ENCODE data around the gene ATP2A3. TPM values are rescaled to one million over a fixed set of nuclear protein-coding genes. Genes with fewer than 3 reads are reported as not detected.
A peak's percentile ranks its signal among the peaks of the same experiment; 100 is the strongest.

ATP2A3 gene
- total and polyA plus RNA-seq, 2 donors (not counting 1 experiment from before 2014, with no cell fraction given) = 0.25 to 12.4 TPM

DNA sequence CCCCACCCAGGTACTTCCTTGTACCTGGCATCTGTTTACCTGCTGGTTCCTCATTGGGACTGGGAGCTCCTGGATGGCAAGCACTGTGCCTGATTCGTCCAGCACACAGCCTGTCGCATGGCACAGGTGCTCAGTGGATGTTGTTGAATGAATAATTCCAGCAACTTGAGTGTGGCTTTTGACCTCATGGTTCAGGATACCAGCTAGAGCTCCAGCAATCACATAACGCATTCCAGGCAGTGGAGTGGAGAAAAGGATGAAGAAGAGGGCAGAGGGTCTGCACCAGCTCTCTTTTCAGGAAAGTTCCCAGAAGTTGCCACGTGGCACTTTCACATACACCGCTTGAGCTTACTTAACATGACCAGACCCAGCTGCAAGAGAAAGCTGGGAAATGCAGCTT is 70.0 kb downstream of the ATP2A3 start:
- Histone ChIP-seq H3K27me3 (ENCODE audit: control insufficient read depth, insufficient read depth, low read length) (no peaks in the 10 kb centered on the region), H3K9me3 (ENCODE audit: control insufficient read depth, insufficient read depth, low read depth, low read length) (no peaks in the 10 kb centered on the region), H3K4me3 (replicated peaks in 1 of 4; ENCODE audit: control extremely low read depth in 1 of 4, insufficient read depth in 1 of 4, low read depth in 3 of 4, low read length in 4 of 4) (no peak overlapping the region), H3K27ac (ENCODE audit: insufficient read depth, low read length) (no peak overlapping the region), H2AFZ (ENCODE audit: low read length) (no peak overlapping the region), H4K20me1 (ENCODE audit: control insufficient read depth, extremely low read depth, insufficient read depth, low read length) (no peaks in the 10 kb centered on the region), H3K4me1 (ENCODE audit: control insufficient read depth, extremely low read depth, insufficient read depth, low read length) (peaks cover 5% of the 10 kb centered on the region), H3K36me3 (ENCODE audit: control insufficient read depth, insufficient read depth, low read length) (no peaks in the 10 kb centered on the region), H3K9ac (ENCODE audit: insufficient read depth, low read length) (no peak overlapping the region), H3K79me2 (ENCODE audit: control insufficient read depth, insufficient read depth, low read length) (no peaks in the 10 kb centered on the region), H3K4me2 (ENCODE audit: extremely low read depth, insufficient read depth, low read length) (no peak overlapping the region)
- TF ChIP-seq EZH2 (IDR thresholded peaks at IDR 0.05; ENCODE audit: low read length, missing control alignments) (no peak), CTCF (conservative IDR thresholded peaks at IDR 0.05 in 1 of 2, IDR thresholded peaks at IDR 0.05 in 1 of 2; ENCODE audit: low read depth in 1 of 2, low read length in 2 of 2) (no peak)
- no peak for DNase-seq (ENCODE audit: low read depth in 2 of 2)

- Histone ChIP-seq H3K36me3 (ENCODE audit: control insufficient read depth, insufficient read depth, low read length) (no peaks in the 10 kb centered on the region), H3K27ac (ENCODE audit: insufficient read depth, low read length) (no peak overlapping the region), H3K4me1 (ENCODE audit: control insufficient read depth, extremely low read depth, insufficient read depth, low read length) (peaks cover 5% of the 10 kb centered on the region), H3K9ac (ENCODE audit: insufficient read depth, low read length) (no peak overlapping the region), H3K9me3 (ENCODE audit: control insufficient read depth, insufficient read depth, low read depth, low read length) (no peaks in the 10 kb centered on the region), H3K79me2 (ENCODE audit: control insufficient read depth, insufficient read depth, low read length) (no peaks in the 10 kb centered on the region), H3K27me3 (ENCODE audit: control insufficient read depth, insufficient read depth, low read length) (no peaks in the 10 kb centered on the region), H3K4me3 (replicated peaks in 1 of 4; ENCODE audit: control extremely low read depth in 1 of 4, insufficient read depth in 1 of 4, low read depth in 3 of 4, low read length in 4 of 4) (no peak overlapping the region), H4K20me1 (ENCODE audit: control insufficient read depth, extremely low read depth, insufficient read depth, low read length) (no peaks in the 10 kb centered on the region), H2AFZ (ENCODE audit: low read length) (peak overlapping the region; percentile 38), H3K4me2 (ENCODE audit: extremely low read depth, insufficient read depth, low read length) (no peak overlapping the region)
- no peak for TF ChIP-seq CTCF (conservative IDR thresholded peaks at IDR 0.05 in 1 of 2, IDR thresholded peaks at IDR 0.05 in 1 of 2; ENCODE audit: low read depth in 1 of 2, low read length in 2 of 2)
- no peak for TF ChIP-seq EZH2 (IDR thresholded peaks at IDR 0.05; ENCODE audit: low read length, missing control alignments)
- DNase-seq (ENCODE audit: low read depth in 2 of 2) = no peak
Measured at GRCh38 chr17:3893720-3894116, 70.5 kb downstream of the ATP2A3 start.

DNA sequence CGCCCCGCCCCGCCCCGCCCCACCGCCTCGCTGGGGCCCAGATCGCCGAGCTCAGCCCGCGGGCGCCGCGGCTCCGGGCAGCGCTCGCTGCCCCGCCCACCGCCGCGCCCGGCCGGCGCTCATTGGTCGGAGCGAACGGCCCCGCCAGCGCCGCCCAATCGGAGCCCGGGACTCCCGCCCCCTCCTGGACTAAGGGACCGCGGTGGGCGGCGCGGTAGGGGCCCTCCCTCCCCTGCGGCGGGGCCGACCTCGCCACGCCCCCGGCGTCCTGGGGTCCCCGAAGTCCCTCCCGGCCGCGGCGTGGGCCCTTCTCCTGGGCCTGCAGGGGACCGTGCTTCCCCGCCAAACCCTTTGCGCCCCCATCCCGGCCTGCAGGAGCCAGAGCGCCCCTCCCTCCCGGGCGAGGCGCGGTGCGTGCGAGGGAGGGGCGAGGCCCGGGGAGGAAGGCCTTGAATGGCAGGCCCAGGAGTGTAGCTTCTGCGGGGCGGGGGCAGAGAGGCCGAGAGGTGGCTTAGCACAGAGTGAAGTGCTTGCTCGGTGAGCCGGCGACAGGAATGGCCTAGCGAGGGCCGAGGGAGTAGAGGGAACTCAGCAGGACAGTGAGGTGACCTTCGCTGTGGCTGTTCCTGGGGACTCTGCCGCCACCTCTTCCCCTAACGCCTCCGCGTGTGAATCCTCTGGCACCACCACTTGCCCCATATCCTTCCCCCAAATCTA is 71.1 kb downstream of the ATP2A3 start, which contains the start of gene CAMKK1:
CAMKK1 (minus strand) TSS at position 51 of the 717 bp plus-strand sequence. CDS start 7,366 bp downstream, outside the sequence.
- H3K27me3 ChIP-seq (ENCODE audit: control insufficient read depth, insufficient read depth, low read length) = no peaks in the 10 kb centered on the region

More for the DNA sequence above, 71.1 kb downstream of the ATP2A3 start, which contains the start of gene CAMKK1:
- no peak for TF ChIP-seq EZH2 (IDR thresholded peaks at IDR 0.05; ENCODE audit: low read length, missing control alignments)
- no peak for TF ChIP-seq CTCF (conservative IDR thresholded peaks at IDR 0.05 in 1 of 2, IDR thresholded peaks at IDR 0.05 in 1 of 2; ENCODE audit: low read depth in 1 of 2, low read length in 2 of 2)
- peak within 1 kb of the TSS; percentile 60 for H2AFZ ChIP-seq (ENCODE audit: low read length)
- DNase-seq (ENCODE audit: low read depth in 2 of 2) = peak; percentile 65 to 77
- peak within 1 kb of the TSS; percentile 50 for H3K9ac ChIP-seq (ENCODE audit: insufficient read depth, low read length)
- peaks cover 5% of the 10 kb centered on the region for H3K4me1 ChIP-seq (ENCODE audit: control insufficient read depth, extremely low read depth, insufficient read depth, low read length)
- peak within 1 kb of the TSS; percentile 42 to 64 (median 50) for H3K4me3 ChIP-seq (replicated peaks in 1 of 4; ENCODE audit: control extremely low read depth in 1 of 4, insufficient read depth in 1 of 4, low read depth in 3 of 4, low read length in 4 of 4)
- no peaks in the 10 kb centered on the region for H3K9me3 ChIP-seq (ENCODE audit: control insufficient read depth, insufficient read depth, low read depth, low read length)
- H3K36me3 ChIP-seq (ENCODE audit: control insufficient read depth, insufficient read depth, low read length) = no peaks in the 10 kb centered on the region
- H3K27ac ChIP-seq (ENCODE audit: insufficient read depth, low read length) = no peak within 1 kb of the TSS
- H3K4me2 ChIP-seq (ENCODE audit: extremely low read depth, insufficient read depth, low read length) = peak within 1 kb of the TSS; percentile 94
- no peaks in the 10 kb centered on the region for H3K79me2 ChIP-seq (ENCODE audit: control insufficient read depth, insufficient read depth, low read length)
- no peaks in the 10 kb centered on the region for H4K20me1 ChIP-seq (ENCODE audit: control insufficient read depth, extremely low read depth, insufficient read depth, low read length)

Measured in fibroblast of lung (primary cell).